Measurements from ENCODE around the gene LRRC8E. TPM values are rescaled to one million over a fixed set of nuclear protein-coding genes. Genes with fewer than 3 reads are reported as not detected.

Gene LRRC8E
- total RNA-seq, 1 donor from 2014 or later: not detected

GRCh38 chr19:7918615-7919421, 30.5 kb downstream of the LRRC8E start:
- peaks cover 24% of the 10 kb centered on the region for H3K27me3 Mint-ChIP-seq (ENCODE audit: unreplicated experiment)
- H3K9me3 Mint-ChIP-seq (ENCODE audit: unreplicated experiment): peaks cover 7% of the 10 kb centered on the region
- DNase-seq: peak; percentile 14
- no peak overlapping the region for H3K27ac Mint-ChIP-seq (ENCODE audit: unreplicated experiment)
- peaks cover 2% of the 10 kb centered on the region for H3K4me1 Mint-ChIP-seq (ENCODE audit: low read depth, unreplicated experiment)
- no peak for TF ChIP-seq CTCF (IDR thresholded peaks at IDR 0.05; ENCODE audit: partially characterized antibody, unreplicated experiment)
- peak overlapping the region; percentile 55 for H3K4me3 Mint-ChIP-seq (ENCODE audit: unreplicated experiment)
- H3K36me3 Mint-ChIP-seq (ENCODE audit: unreplicated experiment): no peaks in the 10 kb centered on the region

GRCh38 chr19:7919610-7920518, 31.6 kb downstream of the LRRC8E start, which contains the start of gene SNAPC2:
Gene SNAPC2, plus strand, starts transcription at chr19:7920338. Its CDS starts 29 bp downstream, at chr19:7920367.
- peaks cover 26% of the 10 kb centered on the region for H3K27me3 Mint-ChIP-seq (ENCODE audit: unreplicated experiment)

GRCh38 chr19:7920519-7921301, 32.4 kb downstream of the LRRC8E start:
- no peak for TF ChIP-seq CTCF (IDR thresholded peaks at IDR 0.05; ENCODE audit: partially characterized antibody, unreplicated experiment)
- peak; percentile 99 for DNase-seq
- Mint-ChIP-seq H3K36me3 (ENCODE audit: unreplicated experiment) (no peaks in the 10 kb centered on the region), H3K4me1 (ENCODE audit: low read depth, unreplicated experiment) (peaks cover 2% of the 10 kb centered on the region), H3K9me3 (ENCODE audit: unreplicated experiment) (peaks cover 10% of the 10 kb centered on the region), H3K4me3 (ENCODE audit: unreplicated experiment) (peak overlapping the region; percentile 87), H3K27ac (ENCODE audit: unreplicated experiment) (no peak overlapping the region), H3K27me3 (ENCODE audit: unreplicated experiment) (peaks cover 18% of the 10 kb centered on the region)

More at GRCh38 chr19:7919610-7920518, 31.6 kb downstream of the LRRC8E start, which contains the start of gene SNAPC2:
- peak; percentile 99 for DNase-seq
- Mint-ChIP-seq H3K27ac (ENCODE audit: unreplicated experiment) (peak within 1 kb of the TSS; percentile 68), H3K4me3 (ENCODE audit: unreplicated experiment) (peak within 1 kb of the TSS; percentile 87), H3K9me3 (ENCODE audit: unreplicated experiment) (peaks cover 10% of the 10 kb centered on the region), H3K36me3 (ENCODE audit: unreplicated experiment) (no peaks in the 10 kb centered on the region), H3K4me1 (ENCODE audit: low read depth, unreplicated experiment) (peaks cover 2% of the 10 kb centered on the region)
- TF ChIP-seq CTCF (IDR thresholded peaks at IDR 0.05; ENCODE audit: partially characterized antibody, unreplicated experiment): no peak

- peak; percentile 31 for DNase-seq
- Mint-ChIP-seq H3K4me3 (ENCODE audit: unreplicated experiment) (peak overlapping the region; percentile 87), H3K9me3 (ENCODE audit: unreplicated experiment) (peaks cover 12% of the 10 kb centered on the region), H3K36me3 (ENCODE audit: unreplicated experiment) (no peaks in the 10 kb centered on the region), H3K27me3 (ENCODE audit: unreplicated experiment) (peaks cover 21% of the 10 kb centered on the region), H3K27ac (ENCODE audit: unreplicated experiment) (no peak overlapping the region), H3K4me1 (ENCODE audit: low read depth, unreplicated experiment) (peaks cover 4% of the 10 kb centered on the region)
- TF ChIP-seq CTCF (IDR thresholded peaks at IDR 0.05; ENCODE audit: partially characterized antibody, unreplicated experiment): no peak
Measured at GRCh38 chr19:7921302-7921966, 33.1 kb downstream of the LRRC8E start.
